Activated naive CD8-positive, alpha-beta T cell treated with anti-CD3 and anti-CD28 coated beads, Interleukin-2, amount 10 ng/mL, durations not matched to agents 7 days and 5 days (primary cell): ENCODE data around the gene SPINK8. TPM values are rescaled to one million over a fixed set of nuclear protein-coding genes. Genes with fewer than 3 reads are reported as not detected.
"Not testable (repeated sequence)": the region's sequence is repeated elsewhere in the genome, so short reads cannot be mapped to it uniquely, and the experiment has no call there.

Experiments used
- ATAC-seq: fragments of 150-1000 bp; cut with Tn5 transposase; one replicate; pipeline ENCODE4 v1.10.0; 2021; ENCODE audit warnings: low read depth, moderate library complexity
- POLR2A ChIA-PET: fragments of 350-600 bp; sonication (Branson Sonifier 250); formaldehyde crosslinking; loops from one replicate; lab custom pipeline; 2021; ENCODE audit warnings: antibody characterized with exemption; lab: Charles Lee
- DNase-seq: peaks from one replicate; pipeline ENCODE4 v3.0.0; 2021
- H3K27ac Mint-ChIP-seq: one replicate; pipeline ENCODE4 v1.8.0; 2022; ENCODE audit warnings: mild to moderate bottlenecking, mixed read lengths
- H3K27me3 Mint-ChIP-seq: one replicate; pipeline ENCODE4 v1.8.0; 2022; ENCODE audit warnings: mild to moderate bottlenecking, moderate library complexity, mixed read lengths
- H3K36me3 Mint-ChIP-seq: one replicate; pipeline ENCODE4 v1.8.0; 2021; ENCODE audit warnings: mild to moderate bottlenecking, mixed read lengths
- H3K4me1 Mint-ChIP-seq: one replicate; pipeline ENCODE4 v1.8.0; 2021; ENCODE audit warnings: mixed read lengths
- H3K4me3 Mint-ChIP-seq: one replicate; pipeline ENCODE4 v1.8.0; 2022; ENCODE audit warnings: mild to moderate bottlenecking, moderate library complexity, mixed read lengths
- H3K9me3 Mint-ChIP-seq: one replicate; pipeline ENCODE4 v1.8.0; 2021; ENCODE audit warnings: mixed read lengths
- total RNA-seq, 2 experiments: library from RNA; stranded (reverse); gene quantifications; one replicate each; pipeline ENCODE4 v1.2.3, GENCODE V29; 2021

SPINK8 gene
- total RNA-seq, result not detected

DNA sequence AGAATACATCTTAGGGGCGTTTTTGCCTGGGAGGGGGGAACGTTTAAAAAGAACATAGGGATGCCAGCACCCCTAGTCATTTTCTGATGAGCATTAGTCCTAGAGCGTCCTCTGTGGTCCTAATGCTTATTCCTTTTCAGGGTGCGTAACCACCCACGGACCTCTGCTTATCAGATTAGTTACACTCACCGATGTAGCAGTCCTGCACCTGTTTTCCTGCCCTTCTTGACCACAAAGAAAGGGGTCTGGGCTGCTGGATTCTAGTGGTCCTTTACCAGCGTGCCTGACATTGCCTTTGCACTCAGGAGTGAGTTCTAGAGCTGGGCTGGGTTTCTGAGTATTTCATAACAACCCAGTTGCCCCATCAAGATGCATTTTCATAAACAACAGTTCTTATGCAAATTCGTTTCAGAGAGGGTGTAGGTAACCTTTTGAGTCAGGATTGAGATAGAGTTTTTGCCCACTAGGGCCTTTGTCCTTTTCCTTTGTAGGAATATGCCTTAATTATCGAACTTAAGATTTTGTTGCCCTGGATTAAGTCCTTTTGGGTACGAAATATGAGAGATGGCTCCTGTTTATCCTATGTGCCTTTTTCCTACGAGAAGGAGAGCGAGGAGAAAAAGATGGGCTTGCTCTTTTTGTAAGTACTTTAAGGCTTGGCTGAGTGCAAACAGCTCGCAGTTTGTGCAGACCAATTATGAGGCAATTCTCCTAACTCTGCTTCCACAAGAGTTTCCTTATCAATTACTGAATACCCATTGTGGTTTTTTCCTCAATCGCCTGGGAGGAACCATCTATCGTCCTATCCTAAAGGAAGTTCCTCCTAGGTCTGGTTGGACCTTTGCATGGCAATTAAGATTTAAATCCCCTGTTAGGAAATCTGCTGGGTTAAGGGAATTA lies at the start of gene SPINK8:
TSS of gene SPINK8 (minus strand) at position 316 of the 900 bp plus-strand sequence. CDS start 5,320 bp downstream, outside the sequence.
- ATAC-seq, H3K27ac Mint-ChIP-seq, H3K4me1 Mint-ChIP-seq, H3K4me3 Mint-ChIP-seq, H3K36me3 Mint-ChIP-seq, POLR2A ChIA-PET, H3K9me3 Mint-ChIP-seq, DNase-seq: not testable (repeated sequence)
- H3K27me3 Mint-ChIP-seq, result peaks cover 38% of the 10 kb centered on the region

DNA sequence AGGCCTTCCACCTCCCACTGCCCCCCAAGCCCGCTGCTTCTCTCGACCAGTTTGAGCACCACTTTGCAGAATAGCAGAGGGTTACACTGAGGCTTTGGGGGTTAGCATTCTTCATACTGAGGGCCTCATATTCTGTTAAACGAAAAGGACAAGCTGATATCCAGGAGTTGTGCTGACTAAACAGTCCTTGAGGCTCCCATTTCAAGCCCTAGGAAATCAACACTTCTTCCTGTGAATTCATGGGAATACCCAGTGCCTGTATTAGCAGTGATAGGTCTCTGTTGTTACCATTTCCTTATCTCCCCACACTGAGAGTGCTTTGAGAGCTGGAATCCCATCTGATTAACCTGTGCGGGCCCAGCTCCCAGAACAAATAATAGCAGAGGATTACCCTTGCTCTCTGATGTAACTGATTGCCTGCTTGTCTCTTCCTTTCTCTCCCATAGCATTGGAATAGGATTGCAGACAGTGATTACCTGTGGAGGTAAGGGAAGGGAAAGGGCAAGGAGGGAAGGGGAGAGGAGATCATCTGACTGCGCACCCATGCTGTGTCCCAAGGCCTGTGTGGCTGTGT lies 39.5 kb upstream of the SPINK8 start:
- H3K9me3 Mint-ChIP-seq, result no peaks in the 10 kb centered on the region
- no peak overlapping the region for H3K27ac Mint-ChIP-seq
- no peaks in the 10 kb centered on the region for H3K4me1 Mint-ChIP-seq
- no peak overlapping the region for H3K4me3 Mint-ChIP-seq
- DNase-seq (no peak), ATAC-seq (no peak)
- H3K27me3 Mint-ChIP-seq, result peaks cover 2% of the 10 kb centered on the region
- no peaks in the 10 kb centered on the region for H3K36me3 Mint-ChIP-seq
- POLR2A ChIA-PET, result no interaction called here

DNA sequence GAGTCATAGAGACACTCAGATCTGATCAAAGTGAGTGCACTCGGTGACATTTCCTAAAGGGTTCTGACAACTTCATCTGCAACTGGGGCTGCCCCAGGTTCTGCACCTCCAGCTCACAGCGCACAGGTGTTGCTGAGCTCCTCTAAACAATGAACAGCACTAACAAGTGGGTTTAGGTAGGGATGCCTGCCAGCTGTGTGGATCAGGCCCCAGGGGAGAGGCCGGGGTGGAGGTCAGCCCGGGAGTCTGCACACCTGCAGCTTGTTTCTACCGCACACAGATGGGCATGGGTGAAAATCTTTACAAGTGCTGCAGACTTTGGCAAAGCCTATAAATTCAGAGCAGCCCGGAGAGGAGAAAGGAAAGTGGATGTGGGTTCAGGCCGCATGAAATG lies 38.9 kb upstream of the SPINK8 start:
- H3K27me3 Mint-ChIP-seq, result peaks cover 2% of the 10 kb centered on the region
- H3K4me3 Mint-ChIP-seq, result no peak overlapping the region
- no peak overlapping the region for H3K27ac Mint-ChIP-seq
- H3K9me3 Mint-ChIP-seq, result no peaks in the 10 kb centered on the region
- POLR2A ChIA-PET, result no interaction called here
- no peaks in the 10 kb centered on the region for H3K36me3 Mint-ChIP-seq
- no peaks in the 10 kb centered on the region for H3K4me1 Mint-ChIP-seq
- DNase-seq (no peak), ATAC-seq (no peak)

DNA sequence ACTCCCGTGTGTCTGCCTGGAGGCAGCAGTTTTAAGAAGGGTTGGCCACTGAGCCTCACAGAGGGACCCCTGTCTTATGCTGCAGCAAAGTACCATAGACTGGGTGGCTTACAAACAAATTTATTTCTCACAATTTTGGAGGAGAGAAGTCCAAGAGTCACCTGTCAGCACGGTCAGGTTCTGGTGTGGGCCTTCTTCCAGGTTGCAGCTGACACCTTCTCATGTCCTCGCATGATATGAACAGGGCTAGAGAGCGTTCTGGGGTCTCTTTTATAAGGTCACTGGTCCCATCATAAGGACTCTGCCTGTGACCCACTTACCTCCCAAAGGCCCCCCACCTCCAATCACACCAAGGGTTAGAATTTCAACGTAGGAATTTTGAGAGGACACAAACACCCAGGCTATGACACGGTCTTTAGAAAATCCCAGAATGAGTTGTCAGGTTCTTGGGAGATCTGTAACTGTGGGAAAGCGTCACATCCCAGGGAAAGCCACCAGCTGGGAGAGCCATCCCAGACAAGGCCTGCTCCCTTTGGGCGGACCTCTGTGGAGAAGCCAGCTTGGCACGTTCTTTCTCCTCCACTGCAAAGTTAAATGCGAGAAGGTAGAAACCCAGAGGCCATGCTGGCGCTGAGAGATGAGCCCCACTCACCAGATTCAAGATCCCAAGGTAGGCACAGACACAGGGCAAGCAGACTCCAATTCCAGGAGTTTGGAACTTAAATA lies 38.4 kb upstream of the SPINK8 start, which contains the start of gene FBXW12:
TSS of gene FBXW12 (plus strand) at position 569 of the 726 bp plus-strand sequence. CDS start 549 bp downstream, outside the sequence.
- no peaks in the 10 kb centered on the region for H3K36me3 Mint-ChIP-seq
- no peaks in the 10 kb centered on the region for H3K9me3 Mint-ChIP-seq
- H3K27ac Mint-ChIP-seq, result no peak within 1 kb of the TSS
- DNase-seq (no peak), ATAC-seq (no peak)
- peaks cover 2% of the 10 kb centered on the region for H3K27me3 Mint-ChIP-seq
- POLR2A ChIA-PET, result no interaction called here
- no peak within 1 kb of the TSS for H3K4me3 Mint-ChIP-seq
- no peaks in the 10 kb centered on the region for H3K4me1 Mint-ChIP-seq

DNA sequence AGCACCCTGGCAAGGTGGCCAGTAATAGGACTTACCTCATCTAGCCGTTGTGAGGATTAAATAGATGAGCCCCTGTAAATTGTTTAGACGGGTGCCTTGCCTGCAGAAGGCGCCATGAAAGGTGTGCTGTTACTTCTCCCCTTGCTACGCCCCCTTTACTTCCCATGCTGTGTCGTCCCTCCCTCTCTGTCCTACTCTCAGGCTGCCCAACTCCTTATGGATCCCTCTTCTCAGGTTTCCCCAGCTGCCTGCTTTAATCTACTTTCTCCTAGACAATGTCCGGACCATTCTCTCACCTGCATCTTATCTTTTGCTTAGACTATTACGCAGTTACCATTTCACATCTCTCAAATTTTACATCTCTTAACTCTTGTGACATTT lies 36.9 kb upstream of the SPINK8 start:
- H3K4me3 Mint-ChIP-seq, result no peak overlapping the region
- no peak overlapping the region for H3K27ac Mint-ChIP-seq
- no peaks in the 10 kb centered on the region for H3K4me1 Mint-ChIP-seq
- DNase-seq (no peak), ATAC-seq (no peak)
- H3K9me3 Mint-ChIP-seq, result no peaks in the 10 kb centered on the region
- peaks cover 4% of the 10 kb centered on the region for H3K27me3 Mint-ChIP-seq
- no peaks in the 10 kb centered on the region for H3K36me3 Mint-ChIP-seq
- POLR2A ChIA-PET, result no interaction called here

DNA sequence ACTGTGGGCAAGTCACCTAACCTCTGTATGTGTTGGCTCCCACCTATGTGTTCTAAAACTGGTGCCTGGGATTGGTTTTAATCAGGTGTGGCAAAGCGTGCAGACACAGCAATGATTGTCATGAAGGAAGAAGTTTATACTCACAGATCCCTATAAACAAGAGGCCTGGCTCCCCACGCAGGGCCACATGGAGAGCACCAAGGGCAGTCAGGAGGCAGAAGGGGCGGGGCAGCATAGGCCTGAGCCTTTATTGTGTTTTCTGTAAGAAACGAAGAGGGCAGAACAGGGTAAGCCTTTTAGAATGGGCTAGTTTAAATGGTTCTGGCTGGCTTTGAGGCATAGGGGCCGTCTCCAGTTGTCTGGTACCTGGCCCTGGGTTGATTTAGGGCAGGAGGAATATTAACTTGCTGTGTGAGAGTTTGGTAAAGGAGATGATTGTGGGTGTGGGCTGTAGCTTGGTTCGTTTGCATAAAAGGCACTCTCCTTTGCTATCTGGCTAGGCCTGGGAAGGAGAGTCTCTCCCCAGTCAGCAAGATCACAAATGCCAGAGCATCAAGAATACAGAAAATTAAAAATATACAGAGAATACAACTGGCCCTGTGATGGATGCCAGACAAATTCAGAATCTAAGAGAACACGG lies 36.4 kb upstream of the SPINK8 start:
- ATAC-seq (no peak), DNase-seq (no peak)
- Mint-ChIP-seq H3K9me3 (peaks cover 2% of the 10 kb centered on the region), H3K4me1 (peaks cover 1% of the 10 kb centered on the region), H3K27me3 (peaks cover 7% of the 10 kb centered on the region), H3K27ac (no peak overlapping the region), H3K36me3 (no peaks in the 10 kb centered on the region), H3K4me3 (no peak overlapping the region)
- POLR2A ChIA-PET, result no interaction called here

DNA sequence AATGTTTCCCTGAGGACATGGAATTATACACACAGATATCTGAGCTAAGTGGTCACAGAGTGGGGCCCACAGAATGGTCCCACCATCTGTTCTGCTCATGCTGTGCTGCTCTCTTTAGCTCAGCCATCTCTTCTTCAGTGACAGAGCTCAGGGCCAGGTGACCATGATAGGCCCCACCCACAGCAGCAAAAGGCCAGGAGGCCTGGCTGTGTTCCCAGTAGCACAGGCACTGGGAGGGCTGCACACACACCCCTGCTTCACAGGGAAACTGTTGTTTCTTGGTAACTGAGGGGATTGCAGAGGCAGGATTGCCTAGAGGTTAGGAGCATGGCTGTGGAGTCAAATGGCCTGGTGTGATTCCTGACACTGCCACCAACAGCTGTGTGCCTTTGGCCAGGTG lies 33.7 kb upstream of the SPINK8 start:
- H3K27me3 Mint-ChIP-seq, result peaks cover 10% of the 10 kb centered on the region
- no peak for ATAC-seq
- POLR2A ChIA-PET, result no interaction called here

DNA sequence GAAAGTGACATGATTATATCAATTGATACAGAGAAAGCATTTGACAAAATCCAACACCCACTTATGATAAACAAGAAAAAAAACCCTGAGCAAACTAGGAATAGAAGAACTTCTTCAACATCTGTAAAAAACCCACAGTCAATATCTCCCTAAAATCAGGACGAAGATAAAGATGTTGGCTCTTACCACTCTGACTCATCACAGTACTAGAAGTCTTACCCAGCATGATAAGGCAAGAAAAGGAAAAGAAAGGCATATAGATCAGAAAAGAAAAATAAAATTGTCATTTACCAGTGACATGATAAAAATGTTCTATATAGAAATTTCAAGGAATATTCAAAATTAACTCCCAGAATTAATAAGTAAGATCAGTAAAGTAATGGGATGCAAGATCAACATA lies 31.4 kb upstream of the SPINK8 start:
- DNase-seq (no peak), ATAC-seq (no peak)
- Mint-ChIP-seq H3K4me1 (peaks cover 3% of the 10 kb centered on the region), H3K4me3 (no peak overlapping the region), H3K27ac (no peak overlapping the region), H3K36me3 (no peaks in the 10 kb centered on the region), H3K9me3 (peaks cover 9% of the 10 kb centered on the region), H3K27me3 (peaks cover 19% of the 10 kb centered on the region)
- POLR2A ChIA-PET, result no interaction called here

More for the DNA sequence above, 33.7 kb upstream of the SPINK8 start:
- Mint-ChIP-seq H3K4me1 (peaks cover 3% of the 10 kb centered on the region), H3K9me3 (peaks cover 5% of the 10 kb centered on the region), H3K36me3 (no peaks in the 10 kb centered on the region), H3K4me3 (no peak overlapping the region), H3K27ac (no peak overlapping the region)
- no peak for DNase-seq

DNA sequence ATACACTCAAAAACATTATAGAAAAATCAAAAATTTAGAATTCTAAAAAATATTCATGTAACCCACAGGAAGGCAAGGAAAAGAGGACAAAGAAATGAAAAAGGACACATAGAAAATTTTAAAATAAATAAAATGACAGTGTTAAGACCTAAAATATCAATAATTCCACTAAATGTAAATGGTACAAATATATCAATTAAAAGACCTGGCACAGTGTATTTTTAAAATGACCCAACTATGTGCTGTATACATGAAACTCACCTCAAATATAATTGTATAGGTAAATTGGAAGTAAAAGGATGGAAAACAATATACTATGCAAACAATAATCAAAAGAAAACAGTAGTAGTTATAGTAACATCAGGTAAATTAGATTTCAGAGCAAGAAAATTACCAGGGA lies 28.5 kb upstream of the SPINK8 start:
- Mint-ChIP-seq H3K4me3 (no peak overlapping the region), H3K4me1 (peaks cover 3% of the 10 kb centered on the region), H3K27ac (no peak overlapping the region), H3K9me3 (peaks cover 9% of the 10 kb centered on the region), H3K36me3 (no peaks in the 10 kb centered on the region), H3K27me3 (peaks cover 24% of the 10 kb centered on the region)
- DNase-seq (no peak), ATAC-seq (no peak)
- POLR2A ChIA-PET, result no interaction called here

DNA sequence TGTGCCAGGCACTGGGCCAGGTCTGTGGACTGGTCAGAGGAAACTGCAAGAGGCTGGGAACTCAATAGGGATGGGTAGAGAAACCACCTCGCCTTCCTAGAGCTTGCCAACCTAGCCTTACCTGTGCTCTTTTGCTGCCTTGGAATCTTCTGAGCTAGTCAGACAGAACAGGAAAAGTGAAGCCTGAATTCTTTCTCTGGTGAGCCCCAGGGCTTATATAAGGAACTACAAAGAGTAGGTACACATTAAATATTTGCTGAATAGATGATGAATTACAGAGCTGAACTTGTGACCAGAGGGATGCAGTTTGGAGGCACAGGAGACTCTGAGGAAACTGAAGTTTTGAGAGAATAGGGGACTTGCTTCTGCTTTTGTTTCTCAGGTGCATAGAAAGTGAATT lies 23.0 kb upstream of the SPINK8 start:
- POLR2A ChIA-PET, result no interaction called here
- Mint-ChIP-seq H3K27ac (no peak overlapping the region), H3K36me3 (no peaks in the 10 kb centered on the region), H3K4me3 (no peak overlapping the region), H3K27me3 (peaks cover 20% of the 10 kb centered on the region), H3K4me1 (no peaks in the 10 kb centered on the region), H3K9me3 (peaks cover 4% of the 10 kb centered on the region)
- ATAC-seq (no peak), DNase-seq (no peak)

DNA sequence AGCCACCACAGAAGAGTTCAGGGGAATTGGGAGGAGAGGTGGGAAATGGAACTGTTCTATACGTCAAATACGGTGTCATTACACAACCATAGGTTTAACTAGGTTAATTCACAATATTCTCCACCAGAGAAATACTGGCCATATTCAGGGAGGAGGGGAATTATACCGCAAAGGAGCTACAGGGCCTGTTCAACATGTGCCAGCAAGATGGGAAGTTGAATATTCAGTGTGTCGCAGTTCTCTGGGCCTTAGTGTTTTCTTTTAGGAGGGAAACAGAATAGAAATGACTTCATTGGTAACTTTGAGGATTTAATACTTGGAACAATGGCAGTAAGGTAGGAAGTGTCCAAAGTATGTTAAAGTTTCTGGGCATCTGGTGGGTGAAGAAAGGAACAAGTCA lies 20.5 kb upstream of the SPINK8 start:
- ATAC-seq (no peak), DNase-seq (no peak)
- POLR2A ChIA-PET, result no interaction called here
- Mint-ChIP-seq H3K27ac (no peak overlapping the region), H3K36me3 (no peaks in the 10 kb centered on the region), H3K27me3 (peaks cover 10% of the 10 kb centered on the region), H3K4me3 (no peak overlapping the region), H3K4me1 (no peaks in the 10 kb centered on the region), H3K9me3 (peaks cover 2% of the 10 kb centered on the region)

DNA sequence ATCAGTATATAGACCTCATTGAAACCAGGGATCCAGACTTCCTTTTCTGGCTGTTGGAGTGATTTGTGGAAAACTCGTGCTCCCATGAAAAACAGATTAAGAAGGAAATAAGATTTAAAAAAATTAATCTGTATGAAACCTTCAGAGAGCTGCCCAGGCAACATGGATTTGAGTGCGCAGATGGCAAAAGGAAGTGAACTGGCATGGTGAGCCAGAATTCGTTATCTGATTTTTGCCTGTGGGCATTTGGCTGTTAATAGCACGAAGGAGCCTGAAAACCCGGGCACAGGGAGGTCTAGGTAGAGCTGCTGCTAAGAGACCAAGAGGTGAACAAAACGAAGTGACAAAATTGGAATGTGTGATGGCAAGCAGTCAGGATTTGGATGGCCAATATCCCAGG lies 19.1 kb upstream of the SPINK8 start:
- no peak for DNase-seq
- H3K4me3 Mint-ChIP-seq, result no peak overlapping the region
- no peak overlapping the region for H3K27ac Mint-ChIP-seq
- H3K9me3 Mint-ChIP-seq, result peaks cover 2% of the 10 kb centered on the region
- peaks cover 10% of the 10 kb centered on the region for H3K27me3 Mint-ChIP-seq
- no peaks in the 10 kb centered on the region for H3K4me1 Mint-ChIP-seq
- POLR2A ChIA-PET, result no interaction called here
- H3K36me3 Mint-ChIP-seq, result no peaks in the 10 kb centered on the region
- ATAC-seq, result no peak

DNA sequence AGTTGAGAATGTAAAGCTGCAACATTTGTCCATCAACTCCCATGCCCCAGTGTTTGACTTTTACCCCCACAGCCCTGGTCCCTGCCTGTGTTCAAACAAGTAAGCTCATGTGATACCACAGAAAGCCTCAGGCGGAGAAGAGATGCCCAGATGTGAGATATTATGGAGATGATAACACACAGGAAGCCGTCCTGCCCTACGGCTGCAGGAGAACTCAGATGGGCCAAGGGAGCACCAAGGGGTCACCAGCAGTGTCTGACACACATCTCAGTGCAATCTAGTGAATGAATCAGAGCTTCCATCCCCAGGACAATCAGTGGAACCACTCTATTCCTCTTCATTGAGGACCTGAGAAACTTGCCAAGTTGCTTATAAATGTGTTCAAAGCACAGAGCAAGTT lies 14.0 kb upstream of the SPINK8 start:
- POLR2A ChIA-PET, result interaction anchor here (0.5 kb wide), 1 partner anchor 187 kb away, joined by 5 read pairs; no protein-coding TSS in a partner anchor
- no peaks in the 10 kb centered on the region for H3K36me3 Mint-ChIP-seq
- no peak for ATAC-seq

More for the DNA sequence above, 14.0 kb upstream of the SPINK8 start:
- Mint-ChIP-seq H3K9me3 (no peaks in the 10 kb centered on the region), H3K4me3 (no peak overlapping the region), H3K27me3 (peaks cover 6% of the 10 kb centered on the region), H3K4me1 (no peaks in the 10 kb centered on the region), H3K27ac (no peak overlapping the region)
- no peak for DNase-seq
